GM19099 (cell line): ENCODE measurements around the gene PRKAA1.
A peak's percentile ranks its signal among the peaks of the same experiment; 100 is the strongest.

Experiments
- POLR2A ChIP-seq: IDR thresholded peaks from 3 replicates; pipeline ENCODE4 v1.6.1; 2011; ENCODE audit warnings: low read depth; ENCODE audit not compliant: insufficient read length; ENCODE audit errors: extremely low read depth

PRKAA1 gene

GRCh38 chr5:40755407-40756365 lies 42.5 kb downstream of the PRKAA1 start, which contains the start of gene TTC33:
Gene TTC33, minus strand, starts transcription at chr5:40755961. Its CDS starts 8,943 bp downstream, at chr5:40747018.
- TF ChIP-seq POLR2A, result peak; percentile 44

- TF ChIP-seq POLR2A, result peak; percentile 3
Observed at GRCh38 chr5:40755093-40755406, 43.1 kb downstream of the PRKAA1 start.

GRCh38 chr5:40754381-40755092 lies 43.6 kb downstream of the PRKAA1 start:
- no peak for TF ChIP-seq POLR2A

- TF ChIP-seq POLR2A, result no peak
Observed at GRCh38 chr5:40746703-40747102, 51.5 kb downstream of the PRKAA1 start.

GRCh38 chr5:40743771-40744170 lies 54.4 kb downstream of the PRKAA1 start:
- TF ChIP-seq POLR2A, result no peak

- no peak for TF ChIP-seq POLR2A
Observed at GRCh38 chr5:40738502-40738901, 59.7 kb downstream of the PRKAA1 start.

GRCh38 chr5:40736103-40736875 lies 61.9 kb downstream of the PRKAA1 start:
- no peak for TF ChIP-seq POLR2A

GRCh38 chr5:40735609-40736008 lies 62.6 kb downstream of the PRKAA1 start:
- TF ChIP-seq POLR2A, result no peak

- no peak for TF ChIP-seq POLR2A
Observed at GRCh38 chr5:40734986-40735385, 63.2 kb downstream of the PRKAA1 start.

GRCh38 chr5:40733879-40734563 lies 64.2 kb downstream of the PRKAA1 start:
- no peak for TF ChIP-seq POLR2A

- no peak for TF ChIP-seq POLR2A
Observed at GRCh38 chr5:40733434-40733833, 64.7 kb downstream of the PRKAA1 start.

GRCh38 chr5:40720069-40720468 lies 78.1 kb downstream of the PRKAA1 start:
- no peak for TF ChIP-seq POLR2A

- TF ChIP-seq POLR2A, result no peak
Observed at GRCh38 chr5:40717281-40717680, 80.9 kb downstream of the PRKAA1 start.

- no peak for TF ChIP-seq POLR2A
Observed at GRCh38 chr5:40716590-40716989, 81.6 kb downstream of the PRKAA1 start.

- no peak for TF ChIP-seq POLR2A
Observed at GRCh38 chr5:40716000-40716399, 82.2 kb downstream of the PRKAA1 start.
